ENCODE measurements around the gene DOK6. TPM values are rescaled to one million over a fixed set of nuclear protein-coding genes. Genes with fewer than 3 reads are reported as not detected.

DOK6 gene
- total and polyA plus RNA-seq, 2 donors (not counting 3 experiments of a cell fraction or from before 2014, with no cell fraction given): under 0.01 TPM; not detected in 1

GRCh38 chr18:69727912-69728572 lies 327.4 kb downstream of the DOK6 start:
- Histone ChIP-seq H3K9me1 (replicated peaks; ENCODE audit: control insufficient read depth, extremely low read depth, insufficient read depth, low read length) (no peaks in the 10 kb centered on the region), H3K79me2 (ENCODE audit: control insufficient read depth, insufficient read depth, low read length) (no peaks in the 10 kb centered on the region), H3K9me3 (replicated peaks; ENCODE audit: control insufficient read depth, insufficient read depth, low read length) (no peaks in the 10 kb centered on the region), H3K27me3 (ENCODE audit: control insufficient read depth in 2 of 2, insufficient read depth in 2 of 2, low read length in 2 of 2) (no peaks in the 10 kb centered on the region), H4K20me1 (replicated peaks; ENCODE audit: control insufficient read depth, extremely low read depth, insufficient read depth, low read length) (no peaks in the 10 kb centered on the region), H3K27ac (ENCODE audit: insufficient read depth, low read depth, low read length) (no peak overlapping the region), H3K4me2 (ENCODE audit: insufficient read depth, low read length) (no peak overlapping the region), H2AFZ (ENCODE audit: low read depth, low read length) (no peak overlapping the region), H3K36me3 (ENCODE audit: control insufficient read depth in 2 of 2, extremely low read depth in 1 of 2, insufficient read depth in 2 of 2, low read length in 2 of 2) (no peaks in the 10 kb centered on the region), H3K4me1 (ENCODE audit: control insufficient read depth, extremely low read depth, insufficient read depth, low read length) (no peaks in the 10 kb centered on the region), H3K9ac (replicated peaks; ENCODE audit: extremely low read depth, insufficient read depth, low read length) (no peak overlapping the region), H3K4me3 (replicated peaks in 1 of 3; ENCODE audit: insufficient read depth in 1 of 3, low read depth in 1 of 3, low read length in 3 of 3) (no peak overlapping the region)
- no peak for TF ChIP-seq POLR2AphosphoS5 (IDR thresholded peaks at IDR 0.05; ENCODE audit: insufficient read depth, low read depth, low read length)
- TF ChIP-seq MAX (IDR thresholded peaks at IDR 0.05; ENCODE audit: insufficient read depth, insufficient read length): no peak
- dilution Hi-C loops (cut with MboI; ENCODE audit: extremely low pct_ligation_motif_present, low sequenced_read_pairs): no loop called here
- POLR2A ChIA-PET: no interaction called here
- DNase-seq (ENCODE audit: low read depth, low spot score) (no peak), FAIRE-seq (no peak)
- BruUV-seq (replicated peaks): no TSS peak
- intact Hi-C loops (cut with micrococcal nuclease): no loop called here
- CTCF ChIA-PET: no interaction called here

GRCh38 chr18:69730664-69731063 lies 330.0 kb downstream of the DOK6 start:
- Histone ChIP-seq H2AFZ (ENCODE audit: low read depth, low read length) (no peak overlapping the region), H3K4me3 (replicated peaks in 1 of 3; ENCODE audit: insufficient read depth in 1 of 3, low read depth in 1 of 3, low read length in 3 of 3) (no peak overlapping the region), H3K27me3 (ENCODE audit: control insufficient read depth in 2 of 2, insufficient read depth in 2 of 2, low read length in 2 of 2) (no peaks in the 10 kb centered on the region), H3K27ac (ENCODE audit: insufficient read depth, low read depth, low read length) (no peak overlapping the region), H3K79me2 (ENCODE audit: control insufficient read depth, insufficient read depth, low read length) (no peaks in the 10 kb centered on the region), H3K36me3 (ENCODE audit: control insufficient read depth in 2 of 2, extremely low read depth in 1 of 2, insufficient read depth in 2 of 2, low read length in 2 of 2) (no peaks in the 10 kb centered on the region), H3K4me2 (ENCODE audit: insufficient read depth, low read length) (no peak overlapping the region), H3K9ac (replicated peaks; ENCODE audit: extremely low read depth, insufficient read depth, low read length) (no peak overlapping the region), H3K9me1 (replicated peaks; ENCODE audit: control insufficient read depth, extremely low read depth, insufficient read depth, low read length) (no peaks in the 10 kb centered on the region), H3K9me3 (replicated peaks; ENCODE audit: control insufficient read depth, insufficient read depth, low read length) (no peaks in the 10 kb centered on the region), H4K20me1 (replicated peaks; ENCODE audit: control insufficient read depth, extremely low read depth, insufficient read depth, low read length) (no peaks in the 10 kb centered on the region), H3K4me1 (ENCODE audit: control insufficient read depth, extremely low read depth, insufficient read depth, low read length) (no peaks in the 10 kb centered on the region)
- ChIA-PET POLR2A (no interaction called here), CTCF (no interaction called here)
- BruUV-seq (replicated peaks): no TSS peak
- no peak for FAIRE-seq
- TF ChIP-seq POLR2AphosphoS5 (IDR thresholded peaks at IDR 0.05; ENCODE audit: insufficient read depth, low read depth, low read length) (no peak), EZH2 (IDR thresholded peaks at IDR 0.05; ENCODE audit: borderline replicate concordance, low read depth, low read length, severe bottlenecking) (no peak), CTCF (IDR thresholded peaks at IDR 0.05; ENCODE audit: extremely low read depth in 1 of 2, insufficient read depth in 1 of 2, low read depth in 1 of 2, low read length in 2 of 2) (no peak)
- intact Hi-C loops (cut with micrococcal nuclease) (no loop called here), dilution Hi-C loops (cut with MboI; ENCODE audit: extremely low pct_ligation_motif_present, low sequenced_read_pairs) (no loop called here)
- no peak for DNase-seq (ENCODE audit: low read depth, low spot score)

All from endothelial cell of umbilical vein (primary cell).